CD4-positive, alpha-beta T cell treated with Interleukin-17A for 1 hour (primary cell): ENCODE results near the gene NKD2.
"Not testable (repeated sequence)": the region's sequence is repeated elsewhere in the genome, so short reads cannot be mapped to it uniquely, and the experiment has no call there.

Source experiments
- DNase-seq: peaks from one replicate; pipeline ENCODE4 v3.0.0-alpha.2; 2020

Gene NKD2

GRCh38 chr5:1014781-1015221, 6.2 kb downstream of the NKD2 start:
- DNase-seq = no peak

- DNase-seq = no peak
These were observed 6.9 kb downstream of the NKD2 start for GRCh38 chr5:1015507-1015906.

- no peak for DNase-seq
These were observed 7.4 kb downstream of the NKD2 start for GRCh38 chr5:1016036-1016435.

GRCh38 chr5:1016476-1016875, 7.9 kb downstream of the NKD2 start:
- DNase-seq = no peak

- no peak for DNase-seq
These were observed 8.5 kb downstream of the NKD2 start for GRCh38 chr5:1017056-1017455.

GRCh38 chr5:1017691-1018455, 9.3 kb downstream of the NKD2 start:
- DNase-seq = no peak

GRCh38 chr5:1018596-1018995, 10.0 kb downstream of the NKD2 start:
- no peak for DNase-seq

- no peak for DNase-seq
These were observed 10.7 kb downstream of the NKD2 start for GRCh38 chr5:1019001-1019905.

- DNase-seq = no peak
These were observed 11.9 kb downstream of the NKD2 start for GRCh38 chr5:1020452-1020961.

- DNase-seq = no peak
These were observed 12.8 kb downstream of the NKD2 start for GRCh38 chr5:1021136-1021968.

- DNase-seq = not testable (repeated sequence)
These were observed 13.4 kb downstream of the NKD2 start for GRCh38 chr5:1021969-1022336.

- DNase-seq = no peak
These were observed 18.4 kb downstream of the NKD2 start for GRCh38 chr5:1026700-1027621.

GRCh38 chr5:1027631-1028441, 19.2 kb downstream of the NKD2 start:
- DNase-seq = no peak

- DNase-seq = no peak
These were observed 20.1 kb downstream of the NKD2 start for GRCh38 chr5:1028481-1029281.

GRCh38 chr5:1029282-1029944, 20.8 kb downstream of the NKD2 start:
- DNase-seq = no peak

- DNase-seq = no peak
These were observed 21.5 kb downstream of the NKD2 start for GRCh38 chr5:1029945-1030625.

- no peak for DNase-seq
These were observed 22.2 kb downstream of the NKD2 start for GRCh38 chr5:1030801-1031271.

GRCh38 chr5:1031306-1031959, 22.8 kb downstream of the NKD2 start:
- DNase-seq = no peak
